Naive B cell (primary cell): ENCODE measurements around the gene PPP1R10. TPM values are rescaled to one million over a fixed set of nuclear protein-coding genes. Genes with fewer than 3 reads are reported as not detected.

Experiments used
- ATAC-seq, 2 donors: fragments of 150-1000 bp; cut with Tn5 transposase; 2 replicates each; pipeline ENCODE4 v1.10.0; 2021; ENCODE audit warnings: low read depth in 2 of 2, mild to moderate bottlenecking in 2 of 2, moderate library complexity in 2 of 2
- DNase-seq: peaks from one replicate; pipeline ENCODE4 v3.0.0; 2022
- H3K27ac Mint-ChIP-seq, 6 donors: one replicate each; pipeline ENCODE4 v1.8.0; 2020 to 2022; ENCODE audit warnings: mild to moderate bottlenecking in 6 of 6, mixed read lengths in 6 of 6, moderate library complexity in 5 of 6, inconsistent platforms in 2 of 6
- H3K27me3 Mint-ChIP-seq, 3 donors: one replicate each; pipeline ENCODE4 v1.8.0; 2021 to 2022; ENCODE audit warnings: mixed read lengths in 3 of 3, mild to moderate bottlenecking in 1 of 3
- H3K36me3 Mint-ChIP-seq, 2 donors: one replicate each; pipeline ENCODE4 v1.8.0; 2020 to 2022; ENCODE audit warnings: mixed read lengths in 2 of 2, inconsistent platforms in 1 of 2, mild to moderate bottlenecking in 1 of 2
- H3K4me1 Mint-ChIP-seq, 3 donors: one replicate each; pipeline ENCODE4 v1.8.0; 2020 to 2022; ENCODE audit warnings: mixed read lengths in 3 of 3, inconsistent platforms in 1 of 3, mild to moderate bottlenecking in 1 of 3, moderate library complexity in 1 of 3
- H3K4me3 Mint-ChIP-seq, 8 donors: one replicate each; pipeline ENCODE4 v1.8.0; 2020 to 2022; ENCODE audit warnings: mild to moderate bottlenecking in 8 of 8, mixed read lengths in 8 of 8, moderate library complexity in 8 of 8, inconsistent platforms in 2 of 8
- H3K9me3 Mint-ChIP-seq, 7 donors: one replicate each; pipeline ENCODE4 v1.8.0; 2020 to 2022; ENCODE audit warnings: mixed read lengths in 7 of 7, mild to moderate bottlenecking in 5 of 7, inconsistent platforms in 2 of 7, moderate library complexity in 1 of 7
- polyA plus RNA-seq, 6 donors: library from polyadenylated mRNA; unstranded; fragments of 300-500 nt; fragmentation: Illumina TruSeq; gene quantifications; one replicate each; pipeline ENCODE4 v1.2.3, GENCODE V29; 2021; ENCODE audit warnings: low read depth in 6 of 6

Gene PPP1R10
- polyA plus RNA-seq, 6 donors from 2014 or later = 7.8 to 27.9 (median 25.9) TPM

GRCh38 chr6:30615219-30615957, 1.7 kb downstream of the PPP1R10 start:
- peak overlapping the region; percentile 94 to 100 (median 98) for H3K4me3 Mint-ChIP-seq

GRCh38 chr6:30614843-30615218, 2.2 kb downstream of the PPP1R10 start:
- Mint-ChIP-seq H3K4me3 (peak overlapping the region; percentile 94 to 100 (median 98)), H3K9me3 (peaks cover 0 to 4% (median 0%) of the 10 kb centered on the region in 7 donors), H3K27me3 (no peaks in the 10 kb centered on the region), H3K36me3 (peaks cover 22 to 30% of the 10 kb centered on the region in 2 donors), H3K27ac (peak overlapping the region; percentile 99 to 100 (median 100)), H3K4me1 (peaks cover 37 to 65% (median 54%) of the 10 kb centered on the region in 3 donors)
- DNase-seq (peak; percentile 89), ATAC-seq (peak; percentile 59 to 60)

More at GRCh38 chr6:30615219-30615957, 1.7 kb downstream of the PPP1R10 start:
- Mint-ChIP-seq H3K27ac (peak overlapping the region; percentile 99 to 100 (median 100)), H3K36me3 (peaks cover 22 to 30% of the 10 kb centered on the region in 2 donors), H3K9me3 (peaks cover 0 to 4% (median 0%) of the 10 kb centered on the region in 7 donors), H3K4me1 (peaks cover 37 to 60% (median 48%) of the 10 kb centered on the region in 3 donors), H3K27me3 (no peaks in the 10 kb centered on the region)
- DNase-seq = peak; percentile 42
- ATAC-seq = no peak

- Mint-ChIP-seq H3K36me3 (peaks cover 22 to 30% of the 10 kb centered on the region in 2 donors), H3K4me3 (peak overlapping the region; percentile 94 to 100 (median 98))
Observed at GRCh38 chr6:30614044-30614842, 2.8 kb downstream of the PPP1R10 start.

DNA sequence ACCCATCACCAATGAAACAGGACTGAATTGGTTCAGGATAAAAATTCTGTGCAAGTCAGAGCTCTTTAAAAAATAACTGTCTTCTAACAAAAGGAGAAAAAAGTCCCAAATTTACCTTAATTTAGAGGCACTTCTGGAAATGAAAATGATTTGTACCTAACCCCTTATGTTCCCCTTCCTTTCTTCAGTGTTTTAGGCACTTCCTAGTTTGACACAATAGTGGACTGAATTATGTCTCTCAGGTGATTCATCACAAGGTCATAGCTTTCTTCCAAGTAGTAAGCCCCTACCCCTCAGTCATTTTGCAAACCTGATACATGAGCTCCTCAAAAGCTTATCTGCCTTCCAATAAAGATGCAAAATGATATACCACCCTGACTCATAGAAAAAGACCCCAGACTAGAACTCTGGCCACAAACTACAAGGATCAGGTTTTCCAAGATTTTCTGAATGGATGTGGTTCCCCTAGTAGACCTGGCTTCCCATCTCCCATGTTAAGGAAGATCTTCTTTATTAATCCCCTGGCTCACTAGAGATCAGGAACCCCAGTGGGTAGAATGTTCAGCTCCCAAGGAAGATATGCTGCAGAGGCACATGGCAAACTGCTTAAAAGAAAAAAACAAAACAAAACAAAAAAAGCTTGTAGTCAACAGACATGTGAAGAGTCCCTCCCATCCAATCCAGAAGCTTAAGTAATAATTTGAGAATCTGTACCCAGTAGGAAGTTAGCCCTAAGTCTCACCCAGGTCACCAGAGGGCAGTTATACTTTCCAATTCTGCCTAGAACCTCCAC, 3.6 kb downstream of the PPP1R10 start:
- Mint-ChIP-seq H3K4me3 (peak overlapping the region in 7 of 8 donors; percentile 40 to 97 (median 55)), H3K27ac (peak overlapping the region; percentile 86 to 100 (median 100)), H3K36me3 (peaks cover 22 to 30% of the 10 kb centered on the region in 2 donors), H3K27me3 (no peaks in the 10 kb centered on the region), H3K4me1 (peaks cover 43 to 64% (median 58%) of the 10 kb centered on the region in 3 donors), H3K9me3 (peaks cover 0 to 4% (median 0%) of the 10 kb centered on the region in 7 donors)
- DNase-seq (no peak), ATAC-seq (no peak)

More at GRCh38 chr6:30614044-30614842, 2.8 kb downstream of the PPP1R10 start:
- Mint-ChIP-seq H3K27ac (peak overlapping the region; percentile 99 to 100 (median 100)), H3K9me3 (peaks cover 0 to 4% (median 0%) of the 10 kb centered on the region in 7 donors), H3K4me1 (peaks cover 42 to 66% (median 58%) of the 10 kb centered on the region in 3 donors), H3K27me3 (no peaks in the 10 kb centered on the region)
- no peak for ATAC-seq
- no peak for DNase-seq

DNA sequence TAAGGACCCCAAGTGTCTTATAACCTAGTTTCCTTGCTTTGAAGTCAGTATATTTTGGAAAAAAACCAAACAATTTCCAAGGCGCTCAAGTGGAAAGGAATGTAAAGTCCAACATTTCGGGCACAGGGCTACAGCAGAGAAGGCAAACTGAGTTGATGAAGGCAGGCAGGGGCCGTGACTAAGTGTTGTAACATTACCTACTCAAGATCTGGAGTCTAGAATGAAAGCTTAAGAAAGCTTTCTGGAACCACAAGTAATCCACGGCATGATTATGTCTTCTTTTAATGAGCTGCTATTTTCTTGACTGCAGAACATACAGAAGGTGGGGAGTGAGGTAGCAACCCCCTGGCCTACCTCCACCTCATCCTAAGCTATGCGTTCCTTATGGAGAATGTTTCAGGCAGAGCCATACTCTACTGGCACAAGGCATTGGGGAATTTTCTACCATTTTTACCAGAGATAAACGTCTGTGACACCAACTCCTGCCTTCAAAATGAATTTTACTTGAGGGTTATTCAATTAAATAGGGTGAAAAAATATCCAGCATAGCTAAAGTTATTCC, 4.3 kb downstream of the PPP1R10 start:
- DNase-seq (no peak), ATAC-seq (no peak)
- H3K27me3 Mint-ChIP-seq = no peaks in the 10 kb centered on the region
- peaks cover 42 to 63% (median 61%) of the 10 kb centered on the region in 3 donors for H3K4me1 Mint-ChIP-seq
- peaks cover 22 to 30% of the 10 kb centered on the region in 2 donors for H3K36me3 Mint-ChIP-seq
- H3K4me3 Mint-ChIP-seq = peak overlapping the region in 1 of 8 donors; percentile 97
- peaks cover 0 to 4% (median 0%) of the 10 kb centered on the region in 7 donors for H3K9me3 Mint-ChIP-seq
- H3K27ac Mint-ChIP-seq = peak overlapping the region in 4 of 6 donors; percentile 80 to 100 (median 92)

- Mint-ChIP-seq H3K27me3 (no peaks in the 10 kb centered on the region), H3K9me3 (peaks cover 0 to 4% (median 0%) of the 10 kb centered on the region in 7 donors), H3K4me3 (no peak overlapping the region), H3K36me3 (peaks cover 27 to 33% of the 10 kb centered on the region in 2 donors), H3K4me1 (peaks cover 41 to 68% (median 61%) of the 10 kb centered on the region in 3 donors), H3K27ac (peak overlapping the region in 5 of 6 donors; percentile 74 to 100 (median 93))
- DNase-seq (no peak), ATAC-seq (no peak)
Observed at GRCh38 chr6:30612213-30612612, 4.8 kb downstream of the PPP1R10 start.

DNA sequence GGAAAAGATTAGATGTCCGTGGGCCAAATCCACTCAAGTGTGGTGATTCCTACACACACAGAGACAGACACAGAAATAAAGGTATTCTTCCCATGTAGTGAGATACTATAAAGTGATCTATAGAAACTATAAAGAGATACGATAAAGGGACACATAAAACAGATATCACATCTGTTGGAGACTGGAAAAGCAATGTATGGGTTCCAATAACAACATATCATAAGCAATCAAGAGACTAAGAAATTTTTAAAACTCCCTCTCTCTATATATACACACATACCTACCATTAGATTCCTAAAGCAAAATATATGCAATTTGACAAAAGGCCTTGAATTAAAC, 5.2 kb downstream of the PPP1R10 start:
- Mint-ChIP-seq H3K4me3 (no peak overlapping the region), H3K27ac (peak overlapping the region; percentile 47 to 100 (median 86)), H3K9me3 (peaks cover 0 to under 1% (median 0%) of the 10 kb centered on the region in 7 donors), H3K4me1 (peaks cover 38 to 64% (median 61%) of the 10 kb centered on the region in 3 donors), H3K36me3 (peaks cover 23 to 30% of the 10 kb centered on the region in 2 donors), H3K27me3 (no peaks in the 10 kb centered on the region)
- ATAC-seq (no peak), DNase-seq (no peak)

- H3K4me1 Mint-ChIP-seq = peaks cover 39 to 63% (median 63%) of the 10 kb centered on the region in 3 donors
- H3K4me3 Mint-ChIP-seq = no peak overlapping the region
- H3K27ac Mint-ChIP-seq = peak overlapping the region; percentile 47 to 100 (median 86)
- H3K27me3 Mint-ChIP-seq = no peaks in the 10 kb centered on the region
- no peak for DNase-seq
- ATAC-seq = no peak
- H3K9me3 Mint-ChIP-seq = no peaks in the 10 kb centered on the region
- H3K36me3 Mint-ChIP-seq = peaks cover 20 to 28% of the 10 kb centered on the region in 2 donors
Observed at GRCh38 chr6:30611150-30611855, 5.7 kb downstream of the PPP1R10 start.

DNA sequence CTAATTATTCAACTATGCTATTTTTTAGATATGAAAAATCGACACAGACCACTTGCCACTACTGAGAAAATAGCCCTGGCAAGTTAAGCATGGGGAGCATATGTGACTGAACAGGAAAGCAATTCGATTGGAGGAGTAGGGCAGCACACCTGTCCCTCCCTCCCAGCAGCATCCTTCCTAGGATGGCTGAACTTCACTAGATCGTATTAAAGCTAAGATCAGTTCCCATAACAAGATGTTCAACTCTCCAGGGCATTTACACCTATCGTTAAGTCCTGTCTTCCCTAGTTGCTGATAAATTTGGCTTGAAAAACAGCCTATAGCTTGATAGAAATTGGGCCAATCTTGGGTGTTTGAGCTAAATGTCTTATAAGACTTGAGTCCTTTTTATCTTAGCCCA, 7.0 kb downstream of the PPP1R10 start:
- Mint-ChIP-seq H3K4me3 (peak overlapping the region in 1 of 8 donors; percentile 29), H3K36me3 (peaks cover 19 to 21% of the 10 kb centered on the region in 2 donors), H3K27ac (peak overlapping the region in 4 of 6 donors; percentile 68 to 100 (median 85)), H3K4me1 (peaks cover 41 to 66% (median 63%) of the 10 kb centered on the region in 3 donors), H3K27me3 (no peaks in the 10 kb centered on the region), H3K9me3 (no peaks in the 10 kb centered on the region)
- no peak for DNase-seq
- ATAC-seq = no peak

DNA sequence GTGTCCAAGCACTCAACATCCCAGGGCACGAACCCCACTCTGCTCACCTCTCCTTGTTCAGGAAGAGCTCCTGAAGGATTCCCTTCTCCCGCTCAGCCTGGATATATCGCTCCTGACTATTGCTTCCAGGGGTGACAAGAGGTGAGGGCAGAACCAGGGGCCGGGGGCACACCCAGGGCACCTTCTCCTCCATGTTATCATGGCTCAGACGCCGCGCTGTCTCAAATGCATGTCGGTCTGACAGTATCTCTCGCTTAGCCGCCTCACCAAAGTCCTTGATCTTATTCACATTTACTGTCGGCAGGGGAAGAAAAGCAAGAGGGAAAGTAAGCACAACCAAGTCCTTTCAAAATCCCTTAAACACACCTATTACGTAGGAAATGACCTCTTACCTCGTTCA, 13.1 kb downstream of the PPP1R10 start:
- Mint-ChIP-seq H3K4me3 (no peak overlapping the region), H3K4me1 (peaks cover 17 to 22% (median 18%) of the 10 kb centered on the region in 3 donors), H3K27ac (peak overlapping the region in 2 of 6 donors; percentile 42 to 88), H3K27me3 (no peaks in the 10 kb centered on the region), H3K36me3 (peaks cover 21 to 35% of the 10 kb centered on the region in 2 donors), H3K9me3 (no peaks in the 10 kb centered on the region)
- no peak for ATAC-seq
- no peak for DNase-seq

- Mint-ChIP-seq H3K27ac (peak overlapping the region in 3 of 6 donors; percentile 47 to 62 (median 57)), H3K9me3 (no peaks in the 10 kb centered on the region), H3K36me3 (peaks cover 16 to 28% of the 10 kb centered on the region in 2 donors), H3K4me3 (no peak overlapping the region), H3K27me3 (no peaks in the 10 kb centered on the region), H3K4me1 (peaks cover 15 to 19% (median 16%) of the 10 kb centered on the region in 3 donors)
- ATAC-seq (no peak), DNase-seq (no peak)
Observed at GRCh38 chr6:30601815-30602641, 15.0 kb downstream of the PPP1R10 start.
